Upper lobe of left lung (tissue), 6 donors: ENCODE results near the gene MSI1. TPM values are rescaled to one million over a fixed set of nuclear protein-coding genes. Genes with fewer than 3 reads are reported as not detected.

ENCODE experiments used
- ATAC-seq, 2 donors: fragments of 200-7000 bp; cut with Tn5 transposase; one replicate each; pipeline ENCODE4 v1.9.1; 2022; ENCODE audit warnings: mild to moderate bottlenecking in 2 of 2, moderate library complexity in 2 of 2; ENCODE audit not compliant: low FRiP score in 2 of 2
- DNase-seq, 2 donors: peaks; one replicate each; pipeline ENCODE4 v3.0.0-alpha.2; 2019 to 2020
- H3K27ac ChIP-seq, 4 donors: fragments of 200-600 bp; sonication (generic); one replicate each; pipeline ENCODE4 v1.5.1; 2016 to 2019
- H3K27me3 ChIP-seq, 4 donors: fragments of 200-600 bp; sonication (generic); one replicate each; pipeline ENCODE4 v1.5.1; 2017 to 2019
- H3K36me3 ChIP-seq, 4 donors: fragments of 200-600 bp; sonication (generic); one replicate each; pipeline ENCODE4 v1.5.1; 2016 to 2019
- H3K4me1 ChIP-seq, 4 donors: fragments of 200-600 bp; sonication (generic); one replicate each; pipeline ENCODE4 v1.5.1; 2018 to 2019
- H3K4me3 ChIP-seq, 4 donors: fragments of 200-600 bp; sonication (generic); one replicate each; pipeline ENCODE4 v1.5.1; 2017 to 2019; ENCODE audit warnings: mild to moderate bottlenecking in 2 of 4, moderate library complexity in 1 of 4
- H3K9me3 ChIP-seq, 4 donors: fragments of 200-600 bp; sonication (generic); one replicate each; pipeline ENCODE4 v1.5.1; 2018 to 2019
- CTCF ChIP-seq, 6 experiments: fragments of 450-650 bp in 4 of 6; fragments of 200-600 bp in 2 of 6; sonication (generic) in 2 of 6; IDR thresholded peaks; one replicate each; pipeline ENCODE4 v1.5.1; 2016 to 2019; ENCODE audit warnings: antibody characterized with exemption in 6 of 6
- EP300 ChIP-seq, 4 donors: sonication (generic); formaldehyde crosslinking; IDR thresholded peaks; one replicate each; pipeline ENCODE4 v1.5.1; 2017; ENCODE audit warnings: antibody characterized with exemption in 4 of 4, control low read depth in 2 of 4
- POLR2A ChIP-seq, 4 donors: fragments of 450-650 bp; IDR thresholded peaks; one replicate each; pipeline ENCODE4 v1.5.1; 2016 to 2017; ENCODE audit warnings: antibody characterized with exemption in 4 of 4, mild to moderate bottlenecking in 2 of 4
- POLR2AphosphoS5 ChIP-seq, 2 donors: sonication (generic); formaldehyde crosslinking; IDR thresholded peaks; one replicate each; pipeline ENCODE4 v1.5.1; 2017; ENCODE audit warnings: antibody characterized with exemption in 2 of 2
- WGBS, 2 donors: methylation state at CpG; one replicate each; pipeline ENCODE4 v1.1.5; 2017 to 2018; 5-methylcytosine and 5-hydroxymethylcytosine counted together
- total RNA-seq, 6 donors: library from RNA; depleted of rRNA in 4 of 6; stranded (reverse); fragments of >200 nt in 4 of 6; gene quantifications; one replicate each; pipeline versions ENCODE4 v1.1.0 to v1.2.1, GENCODE V29; 2016 to 2021
- donor health status: DM: no; HTN: no; CAD: no; lungs with moderate emphysema.
- donor health status: DM: no; HTN: yes; CAD: no; lungs with severe emphysema.

Gene MSI1
- total RNA-seq, 6 donors from 2014 or later, result 0.43 to 0.91 (median 0.49) TPM; not detected in 1

GRCh38 chr12:120412421-120412820 is 43.5 kb upstream of the MSI1 start:
- TF ChIP-seq POLR2A (IDR thresholded peaks at IDR 0.05) (no peak), CTCF (IDR thresholded peaks at IDR 0.05) (no peak), POLR2AphosphoS5 (IDR thresholded peaks at IDR 0.05) (no peak), EP300 (IDR thresholded peaks at IDR 0.05) (no peak)
- no peak for DNase-seq
- no peaks in the 10 kb centered on the region for H3K9me3 ChIP-seq
- H3K27ac ChIP-seq, result no peak overlapping the region
- no peaks in the 10 kb centered on the region for H3K27me3 ChIP-seq
- no peak overlapping the region for H3K4me3 ChIP-seq
- WGBS, 2 donors, result 87 to 89% methylated on average over 7 of the region's 7 CpGs
- no peaks in the 10 kb centered on the region for H3K36me3 ChIP-seq
- no peak for ATAC-seq
- H3K4me1 ChIP-seq, result no peaks in the 10 kb centered on the region

GRCh38 chr12:120408771-120409170 is 39.8 kb upstream of the MSI1 start:
- WGBS, 2 donors, result 95 to 97% methylated on average over 11 of the region's 11 CpGs
- Histone ChIP-seq H3K4me3 (no peak overlapping the region), H3K9me3 (no peaks in the 10 kb centered on the region), H3K27ac (no peak overlapping the region), H3K4me1 (no peaks in the 10 kb centered on the region), H3K36me3 (no peaks in the 10 kb centered on the region), H3K27me3 (no peaks in the 10 kb centered on the region)
- DNase-seq (no peak), ATAC-seq (no peak)
- TF ChIP-seq POLR2AphosphoS5 (IDR thresholded peaks at IDR 0.05) (no peak), POLR2A (IDR thresholded peaks at IDR 0.05) (no peak)

- H3K4me1 ChIP-seq, result no peaks in the 10 kb centered on the region
- H3K36me3 ChIP-seq, result no peaks in the 10 kb centered on the region
- no peaks in the 10 kb centered on the region for H3K27me3 ChIP-seq
- TF ChIP-seq POLR2A (IDR thresholded peaks at IDR 0.05), result no peak
- no peak for TF ChIP-seq POLR2AphosphoS5 (IDR thresholded peaks at IDR 0.05)
- TF ChIP-seq CTCF (IDR thresholded peaks at IDR 0.05), result no peak
- TF ChIP-seq EP300 (IDR thresholded peaks at IDR 0.05), result no peak
- no peak for ATAC-seq
- WGBS, 2 donors, result 91 to 95% methylated on average over 3 of the region's 3 CpGs
- no peak overlapping the region for H3K27ac ChIP-seq
- no peak overlapping the region for H3K4me3 ChIP-seq
- no peaks in the 10 kb centered on the region for H3K9me3 ChIP-seq
- no peak for DNase-seq
Measured at GRCh38 chr12:120406553-120406952, 37.6 kb upstream of the MSI1 start.

- H3K27me3 ChIP-seq, result no peaks in the 10 kb centered on the region
- no peaks in the 10 kb centered on the region for H3K9me3 ChIP-seq
- H3K4me3 ChIP-seq, result no peak overlapping the region
- no peak for ATAC-seq
- H3K4me1 ChIP-seq, result no peaks in the 10 kb centered on the region
- TF ChIP-seq EP300 (IDR thresholded peaks at IDR 0.05) (no peak), POLR2AphosphoS5 (IDR thresholded peaks at IDR 0.05) (no peak), CTCF (IDR thresholded peaks at IDR 0.05) (no peak), POLR2A (IDR thresholded peaks at IDR 0.05) (no peak)
- H3K36me3 ChIP-seq, result no peaks in the 10 kb centered on the region
- WGBS, 2 donors, result 57 to 80% methylated on average over 3 of the region's 3 CpGs
- no peak for DNase-seq
- H3K27ac ChIP-seq, result no peak overlapping the region
Measured at GRCh38 chr12:120406069-120406468, 37.1 kb upstream of the MSI1 start.

- Histone ChIP-seq H3K4me3 (no peak overlapping the region), H3K27me3 (no peaks in the 10 kb centered on the region), H3K4me1 (no peaks in the 10 kb centered on the region), H3K27ac (no peak overlapping the region), H3K36me3 (no peaks in the 10 kb centered on the region), H3K9me3 (no peaks in the 10 kb centered on the region)
- no peak for DNase-seq
- 45 to 65% methylated on average over 1 of the region's 1 CpG for WGBS, 2 donors
- no peak for ATAC-seq
- TF ChIP-seq POLR2A (IDR thresholded peaks at IDR 0.05), result no peak
- no peak for TF ChIP-seq EP300 (IDR thresholded peaks at IDR 0.05)
- no peak for TF ChIP-seq CTCF (IDR thresholded peaks at IDR 0.05)
- TF ChIP-seq POLR2AphosphoS5 (IDR thresholded peaks at IDR 0.05), result no peak
Measured at GRCh38 chr12:120404271-120404670, 35.3 kb upstream of the MSI1 start.
